ENCODE results near the gene EPHA5. TPM values are rescaled to one million over a fixed set of nuclear protein-coding genes. Genes with fewer than 3 reads are reported as not detected.

The EPHA5 gene
- total RNA-seq, 1 experiment from 2014 or later, result 1.9 TPM

GRCh38 chr4:65589921-65590320 is 80.4 kb downstream of the EPHA5 start:
- in situ Hi-C loops (cut with HindIII; ENCODE audit: low pct_unique_long_range_greater_than_20kb, low sequenced_read_pairs), result no loop called here
- ATAC-seq (no peak), DNase-seq (ENCODE audit: low read depth, low spot score) (no peak)
- no peaks in the 10 kb centered on the region for H3K27me3 ChIP-seq (ENCODE audit: control insufficient read depth, insufficient read depth, low read length)
- H3K27ac ChIP-seq (ENCODE audit: low read length), result no peak overlapping the region
- BruUV-seq (replicated peaks), result no TSS peak
- no peak overlapping the region for H3K4me3 ChIP-seq (ENCODE audit: low read depth in 2 of 2, low read length in 2 of 2)
- CTCF ChIA-PET, result no interaction called here
- intact Hi-C loops (cut with micrococcal nuclease; ENCODE audit: unreplicated experiment), result no loop called here
- TF ChIP-seq POLR2AphosphoS5 (IDR thresholded peaks at IDR 0.05; ENCODE audit: low read depth, low read length) (no peak), TCF7L2 (IDR thresholded peaks at IDR 0.05; ENCODE audit: low read depth, low read length) (no peak), SIN3A (IDR thresholded peaks at IDR 0.05; ENCODE audit: borderline replicate concordance, insufficient read depth, low read depth, low read length) (no peak)
- TF ChIP-seq, protein P1, sequence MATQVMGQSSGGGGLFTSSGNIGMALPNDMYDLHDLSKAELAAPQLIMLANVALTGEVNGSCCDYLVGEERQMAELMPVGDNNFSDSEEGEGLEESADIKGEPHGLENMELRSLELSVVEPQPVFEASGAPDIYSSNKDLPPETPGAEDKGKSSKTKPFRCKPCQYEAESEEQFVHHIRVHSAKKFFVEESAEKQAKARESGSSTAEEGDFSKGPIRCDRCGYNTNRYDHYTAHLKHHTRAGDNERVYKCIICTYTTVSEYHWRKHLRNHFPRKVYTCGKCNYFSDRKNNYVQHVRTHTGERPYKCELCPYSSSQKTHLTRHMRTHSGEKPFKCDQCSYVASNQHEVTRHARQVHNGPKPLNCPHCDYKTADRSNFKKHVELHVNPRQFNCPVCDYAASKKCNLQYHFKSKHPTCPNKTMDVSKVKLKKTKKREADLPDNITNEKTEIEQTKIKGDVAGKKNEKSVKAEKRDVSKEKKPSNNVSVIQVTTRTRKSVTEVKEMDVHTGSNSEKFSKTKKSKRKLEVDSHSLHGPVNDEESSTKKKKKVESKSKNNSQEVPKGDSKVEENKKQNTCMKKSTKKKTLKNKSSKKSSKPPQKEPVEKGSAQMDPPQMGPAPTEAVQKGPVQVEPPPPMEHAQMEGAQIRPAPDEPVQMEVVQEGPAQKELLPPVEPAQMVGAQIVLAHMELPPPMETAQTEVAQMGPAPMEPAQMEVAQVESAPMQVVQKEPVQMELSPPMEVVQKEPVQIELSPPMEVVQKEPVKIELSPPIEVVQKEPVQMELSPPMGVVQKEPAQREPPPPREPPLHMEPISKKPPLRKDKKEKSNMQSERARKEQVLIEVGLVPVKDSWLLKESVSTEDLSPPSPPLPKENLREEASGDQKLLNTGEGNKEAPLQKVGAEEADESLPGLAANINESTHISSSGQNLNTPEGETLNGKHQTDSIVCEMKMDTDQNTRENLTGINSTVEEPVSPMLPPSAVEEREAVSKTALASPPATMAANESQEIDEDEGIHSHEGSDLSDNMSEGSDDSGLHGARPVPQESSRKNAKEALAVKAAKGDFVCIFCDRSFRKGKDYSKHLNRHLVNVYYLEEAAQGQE (IDR thresholded peaks at IDR 0.05; ENCODE audit: insufficient read depth in 1 of 2, low read depth in 2 of 2, low read length in 1 of 2), result no peak
- POLR2A ChIA-PET, result no interaction called here
- no peaks in the 10 kb centered on the region for H3K36me3 ChIP-seq (ENCODE audit: control insufficient read depth, insufficient read depth, low read length)
- no peaks in the 10 kb centered on the region for H3K9me3 ChIP-seq (ENCODE audit: control insufficient read depth, insufficient read depth, low read depth, low read length)
- no peaks in the 10 kb centered on the region for H3K4me1 ChIP-seq (ENCODE audit: control insufficient read depth, insufficient read depth, low read length)

DNA sequence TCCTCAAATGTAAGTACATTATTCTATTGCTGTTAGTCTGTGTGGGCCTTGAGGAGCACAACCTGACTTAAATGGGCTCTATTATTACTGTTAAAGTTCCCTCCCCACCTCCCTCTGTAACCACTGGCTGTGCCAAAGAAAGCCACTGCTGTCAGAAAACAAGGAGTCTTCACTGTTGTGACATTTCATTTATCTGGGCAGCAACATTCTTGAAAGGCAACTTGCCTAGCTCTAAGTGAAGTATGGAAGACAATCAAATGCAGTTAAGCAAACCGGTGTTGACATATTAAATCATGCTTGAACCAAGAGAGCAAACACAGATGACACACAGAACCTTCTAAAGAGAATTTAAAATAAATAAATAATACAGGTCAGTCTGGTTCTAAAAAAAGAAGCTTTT is 81.0 kb downstream of the EPHA5 start:
- H3K4me1 ChIP-seq (ENCODE audit: control insufficient read depth, insufficient read depth, low read length), result no peaks in the 10 kb centered on the region
- intact Hi-C loops (cut with micrococcal nuclease; ENCODE audit: unreplicated experiment) (no loop called here), in situ Hi-C loops (cut with HindIII; ENCODE audit: low pct_unique_long_range_greater_than_20kb, low sequenced_read_pairs) (no loop called here)
- no peak overlapping the region for H3K4me3 ChIP-seq (ENCODE audit: low read depth in 2 of 2, low read length in 2 of 2)
- no peaks in the 10 kb centered on the region for H3K9me3 ChIP-seq (ENCODE audit: control insufficient read depth, insufficient read depth, low read depth, low read length)
- H3K27me3 ChIP-seq (ENCODE audit: control insufficient read depth, insufficient read depth, low read length), result no peaks in the 10 kb centered on the region
- POLR2A ChIA-PET, result no interaction called here
- H3K36me3 ChIP-seq (ENCODE audit: control insufficient read depth, insufficient read depth, low read length), result no peaks in the 10 kb centered on the region
- CTCF ChIA-PET, result no interaction called here
- no peak for DNase-seq (ENCODE audit: low read depth, low spot score)
- no TSS peak for BruUV-seq (replicated peaks)
- no peak overlapping the region for H3K27ac ChIP-seq (ENCODE audit: low read length)
- ATAC-seq, result no peak
- no peak for TF ChIP-seq POLR2AphosphoS5 (IDR thresholded peaks at IDR 0.05; ENCODE audit: low read depth, low read length)
- TF ChIP-seq, protein P1 (IDR thresholded peaks at IDR 0.05; ENCODE audit: insufficient read depth in 1 of 2, low read depth in 2 of 2, low read length in 1 of 2), result no peak
- no peak for TF ChIP-seq TCF7L2 (IDR thresholded peaks at IDR 0.05; ENCODE audit: low read depth, low read length)
- TF ChIP-seq SIN3A (IDR thresholded peaks at IDR 0.05; ENCODE audit: borderline replicate concordance, insufficient read depth, low read depth, low read length), result no peak
- TF ChIP-seq, protein P2, sequence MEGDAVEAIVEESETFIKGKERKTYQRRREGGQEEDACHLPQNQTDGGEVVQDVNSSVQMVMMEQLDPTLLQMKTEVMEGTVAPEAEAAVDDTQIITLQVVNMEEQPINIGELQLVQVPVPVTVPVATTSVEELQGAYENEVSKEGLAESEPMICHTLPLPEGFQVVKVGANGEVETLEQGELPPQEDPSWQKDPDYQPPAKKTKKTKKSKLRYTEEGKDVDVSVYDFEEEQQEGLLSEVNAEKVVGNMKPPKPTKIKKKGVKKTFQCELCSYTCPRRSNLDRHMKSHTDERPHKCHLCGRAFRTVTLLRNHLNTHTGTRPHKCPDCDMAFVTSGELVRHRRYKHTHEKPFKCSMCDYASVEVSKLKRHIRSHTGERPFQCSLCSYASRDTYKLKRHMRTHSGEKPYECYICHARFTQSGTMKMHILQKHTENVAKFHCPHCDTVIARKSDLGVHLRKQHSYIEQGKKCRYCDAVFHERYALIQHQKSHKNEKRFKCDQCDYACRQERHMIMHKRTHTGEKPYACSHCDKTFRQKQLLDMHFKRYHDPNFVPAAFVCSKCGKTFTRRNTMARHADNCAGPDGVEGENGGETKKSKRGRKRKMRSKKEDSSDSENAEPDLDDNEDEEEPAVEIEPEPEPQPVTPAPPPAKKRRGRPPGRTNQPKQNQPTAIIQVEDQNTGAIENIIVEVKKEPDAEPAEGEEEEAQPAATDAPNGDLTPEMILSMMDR (IDR thresholded peaks at IDR 0.05), result no peak
